NCI-H1436 (cell line): Measurements from ENCODE around the gene NKX6-2.
"Not testable (repeated sequence)": the region's sequence is repeated elsewhere in the genome, so short reads cannot be mapped to it uniquely, and the experiment has no call there.

Experiments used
- DNase-seq: peaks from one replicate; lab custom pipeline; 2025; lab: John Stamatoyannopoulos, UW

Gene NKX6-2

GRCh38 chr10:132785723-132786475 lies at the start of gene NKX6-2:
TSS of gene NKX6-2 (minus strand) at chr10:132786147. CDS start at chr10:132785948, 199 bp downstream.
- DNase-seq = no peak

GRCh38 chr10:132834891-132835847 lies 49.2 kb upstream of the NKX6-2 start:
- DNase-seq = no peak

- no peak for DNase-seq
These were observed 48.4 kb upstream of the NKX6-2 start for GRCh38 chr10:132834311-132834761.

- DNase-seq = no peak
These were observed 47.6 kb upstream of the NKX6-2 start for GRCh38 chr10:132833421-132834111.

GRCh38 chr10:132832186-132832969 lies 46.4 kb upstream of the NKX6-2 start:
- DNase-seq = no peak

GRCh38 chr10:132829403-132829802 lies 43.5 kb upstream of the NKX6-2 start:
- DNase-seq = no peak

GRCh38 chr10:132828681-132829080 lies 42.7 kb upstream of the NKX6-2 start:
- no peak for DNase-seq

- no peak for DNase-seq
These were observed 42.1 kb upstream of the NKX6-2 start for GRCh38 chr10:132827861-132828539.

- DNase-seq = no peak
These were observed 41.5 kb upstream of the NKX6-2 start for GRCh38 chr10:132827423-132827789.

GRCh38 chr10:132826524-132827422 lies 40.8 kb upstream of the NKX6-2 start:
- no peak for DNase-seq

- not testable (repeated sequence) for DNase-seq
These were observed 40.0 kb upstream of the NKX6-2 start for GRCh38 chr10:132825783-132826523.

GRCh38 chr10:132820056-132820455 lies 34.1 kb upstream of the NKX6-2 start:
- no peak for DNase-seq

- DNase-seq = no peak
These were observed 31.8 kb upstream of the NKX6-2 start for GRCh38 chr10:132817701-132818211.

GRCh38 chr10:132816718-132817117 lies 30.8 kb upstream of the NKX6-2 start:
- DNase-seq = no peak

GRCh38 chr10:132815168-132815857 lies 29.4 kb upstream of the NKX6-2 start:
- no peak for DNase-seq

GRCh38 chr10:132814469-132814856 lies 28.5 kb upstream of the NKX6-2 start:
- DNase-seq = no peak

GRCh38 chr10:132813560-132814468 lies 27.9 kb upstream of the NKX6-2 start:
- DNase-seq = no peak
